Activated CD4-positive, alpha-beta T cell treated with anti-CD3 and anti-CD28 coated beads, Interleukin-10, Interleukin-2, amounts not matched to agents 100 ng/mL and 50 ng/mL, durations not matched to agents 16 hours and 8 hours (primary cell): Measurements from ENCODE around the gene U2AF2.

ENCODE experiments used
- DNase-seq: peaks from one replicate; pipeline ENCODE4 v3.0.0-alpha.2; 2020

The U2AF2 gene

GRCh38 chr19:55720214-55720746 is 65.4 kb downstream of the U2AF2 start:
- DNase-seq: no peak

- DNase-seq: no peak
Observed at GRCh38 chr19:55720801-55721200, 66.0 kb downstream of the U2AF2 start.

DNA sequence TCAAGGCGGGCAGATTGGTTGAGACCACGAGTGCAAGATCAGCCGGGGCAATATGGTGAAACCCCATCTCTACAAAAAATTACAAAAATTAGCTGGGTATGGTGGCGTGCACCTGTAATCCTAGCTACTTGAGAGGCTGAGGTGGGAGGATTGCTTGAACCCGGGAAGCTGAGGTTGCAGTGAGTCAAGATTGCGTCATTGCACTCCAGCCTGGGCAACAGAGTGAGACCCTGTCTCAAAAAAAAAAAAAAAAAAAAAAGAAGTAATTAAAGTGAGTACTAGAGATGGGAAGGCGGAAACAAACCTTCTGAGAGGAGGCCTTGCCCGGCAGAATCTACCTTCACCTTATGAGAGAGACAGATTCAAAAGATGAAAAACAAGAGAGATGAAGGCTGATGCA is 68.7 kb downstream of the U2AF2 start:
- DNase-seq: no peak
